DOHH2 (cell line): ENCODE data around the gene FAM20A.

ENCODE experiments used
- H3F3A ChIP-seq: fragments of 200-600 bp; sonication (generic), shearing (Covaris generic); 2 replicates; pipeline ENCODE4 v1.6.0; 2016; ENCODE audit warnings: antibody characterized with exemption, mild to moderate bottlenecking; ENCODE audit not compliant: control insufficient read depth, insufficient read depth
- H3K27ac ChIP-seq: fragments of 200-600 bp; sonication (generic); 2 replicates; pipeline ENCODE4 v1.5.1; 2014; ENCODE audit warnings: low read depth, mild to moderate bottlenecking, low read length, moderate library complexity
- H3K27me3 ChIP-seq: fragments of 200-600 bp; sonication (generic); 2 replicates; pipeline ENCODE4 v1.6.1; 2014; ENCODE audit warnings: mild to moderate bottlenecking, low read length, mixed read lengths; ENCODE audit not compliant: control insufficient read depth
- H3K36me3 ChIP-seq: fragments of 200-600 bp; sonication (generic); 2 replicates; pipeline ENCODE4 v1.6.1; 2014; ENCODE audit warnings: mild to moderate bottlenecking, low read length, moderate library complexity, mixed read lengths; ENCODE audit not compliant: control insufficient read depth
- H3K4me1 ChIP-seq: fragments of 200-600 bp; sonication (generic); 2 replicates; pipeline ENCODE4 v1.6.1; 2014; ENCODE audit warnings: mild to moderate bottlenecking, low read length, mixed read lengths; ENCODE audit not compliant: control insufficient read depth
- H3K4me2 ChIP-seq: fragments of 200-600 bp; sonication (generic); 2 replicates; pipeline ENCODE4 v1.6.0; 2014; ENCODE audit warnings: mild to moderate bottlenecking, low read length, moderate library complexity
- H3K4me3 ChIP-seq: fragments of 200-600 bp; sonication (generic); 2 replicates; pipeline ENCODE4 v1.5.1; 2014; ENCODE audit warnings: mild to moderate bottlenecking, low read length, mixed read lengths
- H3K79me2 ChIP-seq: fragments of 200-600 bp; sonication (generic); 2 replicates; pipeline ENCODE4 v1.6.1; 2014; ENCODE audit warnings: mild to moderate bottlenecking, low read length, mixed read lengths; ENCODE audit not compliant: control insufficient read depth
- H3K9me2 ChIP-seq: fragments of 200-600 bp; sonication (generic); replicated peaks from 2 replicates; pipeline ENCODE4 v1.6.1; 2014; ENCODE audit warnings: mild to moderate bottlenecking, low read length, mixed read lengths; ENCODE audit not compliant: control insufficient read depth
- H3K9me3 ChIP-seq: fragments of 200-600 bp; sonication (generic); 2 replicates; pipeline ENCODE4 v1.6.1; 2014; ENCODE audit warnings: antibody characterized with exemption, low read length, mixed read lengths; ENCODE audit not compliant: control insufficient read depth, insufficient read depth
- H4K20me1 ChIP-seq: fragments of 200-600 bp; sonication (generic); 2 replicates; pipeline ENCODE4 v1.6.0; 2014; ENCODE audit warnings: low read depth, mild to moderate bottlenecking, antibody characterized with exemption, low read length, moderate library complexity; ENCODE audit not compliant: control insufficient read depth, insufficient read depth
- EZH2phosphoT487 ChIP-seq: fragments of 200-600 bp; sonication (generic); IDR thresholded peaks from 2 replicates; pipeline ENCODE4 v1.6.1; 2017; ENCODE audit warnings: borderline replicate concordance, mild to moderate bottlenecking, antibody characterized with exemption, low read length, moderate library complexity, mixed read lengths
- TF ChIP-seq, protein P1 (sequence below): fragments of 200-600 bp; sonication (generic); IDR thresholded peaks from one replicate; pipeline ENCODE4 v1.5.1; 2014; ENCODE audit warnings: antibody characterized with exemption, mild to moderate bottlenecking, low read depth, low read length; ENCODE audit not compliant: poor library complexity, severe bottlenecking

Gene FAM20A

DNA sequence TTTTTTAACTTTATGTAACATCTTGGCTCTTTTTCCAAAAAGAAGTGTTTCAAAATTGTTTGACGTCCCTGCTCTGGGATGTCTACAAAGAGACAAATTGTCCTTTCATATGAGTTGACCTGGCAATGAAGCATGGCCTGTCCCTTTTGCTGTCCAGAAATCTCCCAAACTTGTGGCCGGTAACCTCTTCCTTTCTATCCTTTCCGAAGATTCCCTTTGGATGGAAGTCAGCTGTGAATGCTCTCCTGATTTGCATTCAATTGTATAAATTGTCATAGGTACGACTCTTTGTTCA lies 40.9 kb upstream of the FAM20A start:
- H3K27ac ChIP-seq = no peak overlapping the region
- no peaks in the 10 kb centered on the region for H3K4me1 ChIP-seq
- no peaks in the 10 kb centered on the region for H3K9me2 ChIP-seq
- no peaks in the 10 kb centered on the region for H3F3A ChIP-seq
- H3K36me3 ChIP-seq = no peaks in the 10 kb centered on the region
- no peaks in the 10 kb centered on the region for H3K9me3 ChIP-seq
- no peaks in the 10 kb centered on the region for H3K79me2 ChIP-seq
- no peak overlapping the region for H3K4me2 ChIP-seq
- H4K20me1 ChIP-seq = no peaks in the 10 kb centered on the region
- H3K4me3 ChIP-seq = no peak overlapping the region
- H3K27me3 ChIP-seq = peaks cover 9% of the 10 kb centered on the region
- TF ChIP-seq, protein P1, sequence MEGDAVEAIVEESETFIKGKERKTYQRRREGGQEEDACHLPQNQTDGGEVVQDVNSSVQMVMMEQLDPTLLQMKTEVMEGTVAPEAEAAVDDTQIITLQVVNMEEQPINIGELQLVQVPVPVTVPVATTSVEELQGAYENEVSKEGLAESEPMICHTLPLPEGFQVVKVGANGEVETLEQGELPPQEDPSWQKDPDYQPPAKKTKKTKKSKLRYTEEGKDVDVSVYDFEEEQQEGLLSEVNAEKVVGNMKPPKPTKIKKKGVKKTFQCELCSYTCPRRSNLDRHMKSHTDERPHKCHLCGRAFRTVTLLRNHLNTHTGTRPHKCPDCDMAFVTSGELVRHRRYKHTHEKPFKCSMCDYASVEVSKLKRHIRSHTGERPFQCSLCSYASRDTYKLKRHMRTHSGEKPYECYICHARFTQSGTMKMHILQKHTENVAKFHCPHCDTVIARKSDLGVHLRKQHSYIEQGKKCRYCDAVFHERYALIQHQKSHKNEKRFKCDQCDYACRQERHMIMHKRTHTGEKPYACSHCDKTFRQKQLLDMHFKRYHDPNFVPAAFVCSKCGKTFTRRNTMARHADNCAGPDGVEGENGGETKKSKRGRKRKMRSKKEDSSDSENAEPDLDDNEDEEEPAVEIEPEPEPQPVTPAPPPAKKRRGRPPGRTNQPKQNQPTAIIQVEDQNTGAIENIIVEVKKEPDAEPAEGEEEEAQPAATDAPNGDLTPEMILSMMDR = no peak
- TF ChIP-seq EZH2phosphoT487 = no peak

DNA sequence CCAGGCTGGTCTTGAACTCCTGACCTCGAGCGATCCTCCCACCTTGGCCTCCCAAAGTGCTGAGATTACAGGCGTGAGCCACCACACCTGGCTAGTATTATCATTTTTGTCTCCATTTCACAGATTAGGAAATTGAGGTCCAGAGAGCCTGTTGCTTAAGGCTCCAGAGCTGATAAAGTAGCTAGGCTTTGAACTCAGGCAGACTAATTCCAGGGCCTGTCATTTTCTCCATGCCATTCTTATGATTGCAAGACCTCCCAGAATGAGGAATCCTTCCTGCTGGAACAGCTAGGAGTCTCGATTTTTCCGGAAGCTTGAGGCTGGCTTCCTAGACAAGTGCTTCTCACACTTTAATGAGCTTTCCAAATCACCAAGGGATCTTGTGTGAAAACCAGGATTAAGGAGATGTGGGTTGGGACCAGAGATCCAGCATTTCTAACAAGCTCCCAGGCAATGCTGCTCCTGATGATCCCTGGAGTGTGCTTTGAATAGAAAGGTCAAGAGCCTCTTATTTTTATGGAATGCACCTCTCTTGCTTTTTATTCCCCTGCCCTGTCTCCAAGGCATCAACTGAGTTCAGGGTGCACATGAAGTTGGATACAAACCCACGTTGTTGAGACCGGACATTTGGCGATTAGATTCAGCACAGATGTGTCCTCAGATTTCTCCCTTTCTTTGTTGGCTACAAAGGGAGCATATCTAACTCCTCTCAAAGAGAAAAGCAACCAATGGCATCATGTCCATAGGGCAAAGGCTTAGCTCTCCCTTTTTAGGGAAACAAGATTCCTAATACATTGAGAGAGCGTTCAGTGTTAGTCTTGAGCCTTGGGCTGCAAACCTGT lies 40.3 kb upstream of the FAM20A start:
- no peak for TF ChIP-seq EZH2phosphoT487
- TF ChIP-seq, protein P1 = no peak
- no peak overlapping the region for H3K4me3 ChIP-seq
- H3K9me2 ChIP-seq = no peaks in the 10 kb centered on the region

DNA sequence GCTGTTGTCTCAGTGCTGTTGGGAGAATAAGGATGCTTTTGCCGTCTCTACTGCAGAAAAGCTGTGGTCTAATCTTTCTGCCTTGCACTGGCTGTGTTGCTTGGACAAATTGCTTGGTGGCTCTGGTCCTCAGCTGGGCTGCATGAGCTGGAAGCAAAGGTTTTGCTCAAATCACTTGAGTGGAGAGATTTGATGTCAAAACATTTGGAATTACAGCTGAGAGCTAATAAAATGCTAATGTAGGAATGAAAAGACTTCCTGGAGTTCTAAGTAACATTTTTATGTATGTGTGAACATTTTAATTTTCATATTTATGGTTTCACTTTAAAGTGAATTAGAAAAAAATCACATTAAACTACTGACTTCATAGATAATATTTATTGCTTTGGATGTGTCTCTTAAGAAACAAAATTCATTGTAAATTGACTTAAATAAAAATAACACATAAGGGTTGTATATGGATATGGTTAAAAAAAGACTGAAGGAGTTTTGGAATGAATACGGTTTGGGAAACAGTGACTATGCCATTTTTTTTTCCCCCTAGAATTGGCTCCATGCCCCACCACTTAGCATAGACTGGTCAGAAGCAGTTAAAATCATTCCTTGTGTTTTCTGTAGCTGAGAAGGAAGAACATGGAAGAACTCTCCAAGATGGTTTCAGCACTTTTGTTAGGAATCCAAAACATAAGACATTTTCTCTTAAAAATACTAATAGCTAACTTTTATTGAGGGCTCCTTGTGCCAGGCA lies 39.2 kb upstream of the FAM20A start:
- Histone ChIP-seq H3K9me3 (no peaks in the 10 kb centered on the region), H3K4me2 (no peak overlapping the region), H3K9me2 (no peaks in the 10 kb centered on the region), H3K36me3 (no peaks in the 10 kb centered on the region), H4K20me1 (no peaks in the 10 kb centered on the region), H3K27me3 (peaks cover 4% of the 10 kb centered on the region), H3K4me3 (no peak overlapping the region), H3K79me2 (no peaks in the 10 kb centered on the region), H3K4me1 (no peaks in the 10 kb centered on the region), H3F3A (no peaks in the 10 kb centered on the region), H3K27ac (no peak overlapping the region)
- no peak for TF ChIP-seq EZH2phosphoT487
- TF ChIP-seq, protein P1 = no peak

More for the DNA sequence above, 40.3 kb upstream of the FAM20A start:
- Histone ChIP-seq H3K79me2 (no peaks in the 10 kb centered on the region), H3K27me3 (peaks cover 9% of the 10 kb centered on the region), H3K27ac (no peak overlapping the region), H3F3A (no peaks in the 10 kb centered on the region), H3K4me2 (no peak overlapping the region), H3K36me3 (no peaks in the 10 kb centered on the region), H4K20me1 (no peaks in the 10 kb centered on the region), H3K4me1 (no peaks in the 10 kb centered on the region), H3K9me3 (no peaks in the 10 kb centered on the region)
